Measurements from ENCODE around the gene ACAA1.

GRCh38 chr3:38086496-38086895 lies 50.4 kb downstream of the ACAA1 start:
- TF ChIP-seq CTCF (IDR thresholded peaks at IDR 0.05) (no peak), EP300 (IDR thresholded peaks at IDR 0.05) (no peak)

Measured in ovary (tissue), 3 donors.